ENCODE results near the gene SLC7A1.

Gene SLC7A1

GRCh38 chr13:29527511-29527910, 68.0 kb downstream of the SLC7A1 start:
- Histone ChIP-seq H3K4me3 (ENCODE audit: low read depth in 1 of 2, low read length in 2 of 2) (no peak overlapping the region), H3K36me3 (ENCODE audit: control insufficient read depth in 1 of 2, insufficient read depth in 2 of 2, low read length in 2 of 2) (peaks cover 40 to 50% of the 10 kb centered on the region in 2 donors)

GRCh38 chr13:29526741-29527140, 68.7 kb downstream of the SLC7A1 start:
- peaks cover 0 to 4% of the 10 kb centered on the region in 2 donors for H3K4me1 ChIP-seq (ENCODE audit: control insufficient read depth in 1 of 2, insufficient read depth in 2 of 2, low read length in 2 of 2)
- no peak overlapping the region for H3K4me3 ChIP-seq (ENCODE audit: low read depth in 1 of 2, low read length in 2 of 2)
- H3K9me3 ChIP-seq (ENCODE audit: control insufficient read depth in 1 of 2, low read length in 2 of 2), result no peaks in the 10 kb centered on the region
- no peaks in the 10 kb centered on the region for H3K27me3 ChIP-seq (ENCODE audit: low read depth, low read length)
- H3K27ac ChIP-seq (ENCODE audit: low read length), result no peak overlapping the region
- peaks cover 32 to 58% of the 10 kb centered on the region in 2 donors for H3K36me3 ChIP-seq (ENCODE audit: control insufficient read depth in 1 of 2, insufficient read depth in 2 of 2, low read length in 2 of 2)

More at GRCh38 chr13:29527511-29527910, 68.0 kb downstream of the SLC7A1 start:
- Histone ChIP-seq H3K27me3 (ENCODE audit: low read depth, low read length) (no peaks in the 10 kb centered on the region), H3K4me1 (ENCODE audit: control insufficient read depth in 1 of 2, insufficient read depth in 2 of 2, low read length in 2 of 2) (peaks cover 0 to 4% of the 10 kb centered on the region in 2 donors), H3K27ac (ENCODE audit: low read length) (no peak overlapping the region), H3K9me3 (ENCODE audit: control insufficient read depth in 1 of 2, low read length in 2 of 2) (no peaks in the 10 kb centered on the region)

GRCh38 chr13:29525757-29526156, 69.7 kb downstream of the SLC7A1 start:
- no peak overlapping the region for H3K4me3 ChIP-seq (ENCODE audit: low read depth in 1 of 2, low read length in 2 of 2)
- H3K9me3 ChIP-seq (ENCODE audit: control insufficient read depth in 1 of 2, low read length in 2 of 2), result no peaks in the 10 kb centered on the region
- no peaks in the 10 kb centered on the region for H3K4me1 ChIP-seq (ENCODE audit: control insufficient read depth in 1 of 2, insufficient read depth in 2 of 2, low read length in 2 of 2)
- peaks cover 32 to 62% of the 10 kb centered on the region in 2 donors for H3K36me3 ChIP-seq (ENCODE audit: control insufficient read depth in 1 of 2, insufficient read depth in 2 of 2, low read length in 2 of 2)
- no peak overlapping the region for H3K27ac ChIP-seq (ENCODE audit: low read length)
- H3K27me3 ChIP-seq (ENCODE audit: low read depth, low read length), result no peaks in the 10 kb centered on the region

- Histone ChIP-seq H3K4me1 (ENCODE audit: control insufficient read depth in 1 of 2, insufficient read depth in 2 of 2, low read length in 2 of 2) (no peaks in the 10 kb centered on the region), H3K9me3 (ENCODE audit: control insufficient read depth in 1 of 2, low read length in 2 of 2) (no peaks in the 10 kb centered on the region), H3K36me3 (ENCODE audit: control insufficient read depth in 1 of 2, insufficient read depth in 2 of 2, low read length in 2 of 2) (peaks cover 26 to 51% of the 10 kb centered on the region in 2 donors), H3K27me3 (ENCODE audit: low read depth, low read length) (no peaks in the 10 kb centered on the region), H3K27ac (ENCODE audit: low read length) (no peak overlapping the region), H3K4me3 (ENCODE audit: low read depth in 1 of 2, low read length in 2 of 2) (no peak overlapping the region)
Observed at GRCh38 chr13:29524641-29525040, 70.8 kb downstream of the SLC7A1 start.

GRCh38 chr13:29524176-29524575, 71.3 kb downstream of the SLC7A1 start:
- Histone ChIP-seq H3K27me3 (ENCODE audit: low read depth, low read length) (no peaks in the 10 kb centered on the region), H3K27ac (ENCODE audit: low read length) (no peak overlapping the region), H3K36me3 (ENCODE audit: control insufficient read depth in 1 of 2, insufficient read depth in 2 of 2, low read length in 2 of 2) (peaks cover 27 to 49% of the 10 kb centered on the region in 2 donors), H3K4me1 (ENCODE audit: control insufficient read depth in 1 of 2, insufficient read depth in 2 of 2, low read length in 2 of 2) (no peaks in the 10 kb centered on the region), H3K9me3 (ENCODE audit: control insufficient read depth in 1 of 2, low read length in 2 of 2) (no peaks in the 10 kb centered on the region), H3K4me3 (ENCODE audit: low read depth in 1 of 2, low read length in 2 of 2) (no peak overlapping the region)

GRCh38 chr13:29523199-29523961, 72.1 kb downstream of the SLC7A1 start:
- Histone ChIP-seq H3K4me3 (ENCODE audit: low read depth in 1 of 2, low read length in 2 of 2) (no peak overlapping the region), H3K36me3 (ENCODE audit: control insufficient read depth in 1 of 2, insufficient read depth in 2 of 2, low read length in 2 of 2) (peaks cover 27 to 50% of the 10 kb centered on the region in 2 donors), H3K27me3 (ENCODE audit: low read depth, low read length) (no peaks in the 10 kb centered on the region), H3K4me1 (ENCODE audit: control insufficient read depth in 1 of 2, insufficient read depth in 2 of 2, low read length in 2 of 2) (no peaks in the 10 kb centered on the region), H3K9me3 (ENCODE audit: control insufficient read depth in 1 of 2, low read length in 2 of 2) (no peaks in the 10 kb centered on the region), H3K27ac (ENCODE audit: low read length) (no peak overlapping the region)

- H3K4me1 ChIP-seq (ENCODE audit: control insufficient read depth in 1 of 2, insufficient read depth in 2 of 2, low read length in 2 of 2), result no peaks in the 10 kb centered on the region
- H3K36me3 ChIP-seq (ENCODE audit: control insufficient read depth in 1 of 2, insufficient read depth in 2 of 2, low read length in 2 of 2), result peaks cover 21 to 56% of the 10 kb centered on the region in 2 donors
- H3K27me3 ChIP-seq (ENCODE audit: low read depth, low read length), result no peaks in the 10 kb centered on the region
- no peaks in the 10 kb centered on the region for H3K9me3 ChIP-seq (ENCODE audit: control insufficient read depth in 1 of 2, low read length in 2 of 2)
- H3K4me3 ChIP-seq (ENCODE audit: low read depth in 1 of 2, low read length in 2 of 2), result no peak overlapping the region
- no peak overlapping the region for H3K27ac ChIP-seq (ENCODE audit: low read length)
Observed at GRCh38 chr13:29522044-29522685, 73.3 kb downstream of the SLC7A1 start.

GRCh38 chr13:29521336-29521735, 74.2 kb downstream of the SLC7A1 start:
- H3K36me3 ChIP-seq (ENCODE audit: control insufficient read depth in 1 of 2, insufficient read depth in 2 of 2, low read length in 2 of 2), result peaks cover 27 to 64% of the 10 kb centered on the region in 2 donors
- H3K27me3 ChIP-seq (ENCODE audit: low read depth, low read length), result no peaks in the 10 kb centered on the region
- no peak overlapping the region for H3K4me3 ChIP-seq (ENCODE audit: low read depth in 1 of 2, low read length in 2 of 2)
- H3K4me1 ChIP-seq (ENCODE audit: control insufficient read depth in 1 of 2, insufficient read depth in 2 of 2, low read length in 2 of 2), result no peaks in the 10 kb centered on the region
- no peaks in the 10 kb centered on the region for H3K9me3 ChIP-seq (ENCODE audit: control insufficient read depth in 1 of 2, low read length in 2 of 2)
- H3K27ac ChIP-seq (ENCODE audit: low read length), result no peak overlapping the region

- H3K9me3 ChIP-seq (ENCODE audit: control insufficient read depth in 1 of 2, low read length in 2 of 2), result no peaks in the 10 kb centered on the region
- H3K4me1 ChIP-seq (ENCODE audit: control insufficient read depth in 1 of 2, insufficient read depth in 2 of 2, low read length in 2 of 2), result no peaks in the 10 kb centered on the region
- H3K36me3 ChIP-seq (ENCODE audit: control insufficient read depth in 1 of 2, insufficient read depth in 2 of 2, low read length in 2 of 2), result peaks cover 33 to 71% of the 10 kb centered on the region in 2 donors
- no peak overlapping the region for H3K4me3 ChIP-seq (ENCODE audit: low read depth in 1 of 2, low read length in 2 of 2)
- no peak overlapping the region for H3K27ac ChIP-seq (ENCODE audit: low read length)
- H3K27me3 ChIP-seq (ENCODE audit: low read depth, low read length), result no peaks in the 10 kb centered on the region
Observed at GRCh38 chr13:29520671-29521070, 74.8 kb downstream of the SLC7A1 start.

GRCh38 chr13:29519921-29520320, 75.6 kb downstream of the SLC7A1 start:
- H3K27ac ChIP-seq (ENCODE audit: low read length), result no peak overlapping the region
- no peaks in the 10 kb centered on the region for H3K27me3 ChIP-seq (ENCODE audit: low read depth, low read length)
- no peak overlapping the region for H3K4me3 ChIP-seq (ENCODE audit: low read depth in 1 of 2, low read length in 2 of 2)
- H3K4me1 ChIP-seq (ENCODE audit: control insufficient read depth in 1 of 2, insufficient read depth in 2 of 2, low read length in 2 of 2), result no peaks in the 10 kb centered on the region
- no peaks in the 10 kb centered on the region for H3K9me3 ChIP-seq (ENCODE audit: control insufficient read depth in 1 of 2, low read length in 2 of 2)
- H3K36me3 ChIP-seq (ENCODE audit: control insufficient read depth in 1 of 2, insufficient read depth in 2 of 2, low read length in 2 of 2), result peaks cover 35 to 79% of the 10 kb centered on the region in 2 donors

GRCh38 chr13:29516880-29517279, 78.6 kb downstream of the SLC7A1 start:
- Histone ChIP-seq H3K4me1 (ENCODE audit: control insufficient read depth in 1 of 2, insufficient read depth in 2 of 2, low read length in 2 of 2) (no peaks in the 10 kb centered on the region), H3K27me3 (ENCODE audit: low read depth, low read length) (no peaks in the 10 kb centered on the region), H3K36me3 (ENCODE audit: control insufficient read depth in 1 of 2, insufficient read depth in 2 of 2, low read length in 2 of 2) (peaks cover 31 to 76% of the 10 kb centered on the region in 2 donors), H3K4me3 (ENCODE audit: low read depth in 1 of 2, low read length in 2 of 2) (no peak overlapping the region), H3K9me3 (ENCODE audit: control insufficient read depth in 1 of 2, low read length in 2 of 2) (no peaks in the 10 kb centered on the region), H3K27ac (ENCODE audit: low read length) (no peak overlapping the region)

Measured in muscle layer of duodenum (tissue), 2 donors.